NCI-H1092 treated with DMSO at 0.1 percent for 48 hours (cell line): ENCODE data around the gene TBC1D22A.

Source experiments
- DNase-seq: peaks from one replicate; lab custom pipeline; 2025; lab: John Stamatoyannopoulos, UW

TBC1D22A gene

GRCh38 chr22:46737105-46737975 lies 25.1 kb upstream of the TBC1D22A start:
- DNase-seq: no peak

GRCh38 chr22:46737976-46738646 lies 24.3 kb upstream of the TBC1D22A start, which contains the start of gene CERK:
CERK (minus strand) TSS chr22:46738252; CDS start chr22:46738148, 104 bp downstream.
- no peak for DNase-seq

- no peak for DNase-seq
Observed at GRCh38 chr22:46738647-46739093, 23.8 kb upstream of the TBC1D22A start.

- DNase-seq: no peak
Observed at GRCh38 chr22:46739094-46739870, 23.2 kb upstream of the TBC1D22A start.

GRCh38 chr22:46740910-46741780 lies 21.3 kb upstream of the TBC1D22A start:
- no peak for DNase-seq

GRCh38 chr22:46741974-46742519 lies 20.4 kb upstream of the TBC1D22A start:
- no peak for DNase-seq

- no peak for DNase-seq
Observed at GRCh38 chr22:46742576-46743221, 19.8 kb upstream of the TBC1D22A start.

GRCh38 chr22:46744581-46744980 lies 17.9 kb upstream of the TBC1D22A start:
- DNase-seq: no peak

GRCh38 chr22:46746192-46746591 lies 16.3 kb upstream of the TBC1D22A start:
- DNase-seq: no peak

- no peak for DNase-seq
Observed at GRCh38 chr22:46746620-46747019, 15.8 kb upstream of the TBC1D22A start.

- no peak for DNase-seq
Observed at GRCh38 chr22:46747646-46748045, 14.8 kb upstream of the TBC1D22A start.

- DNase-seq: no peak
Observed at GRCh38 chr22:46748206-46748907, 14.1 kb upstream of the TBC1D22A start.

- DNase-seq: no peak
Observed at GRCh38 chr22:46748908-46749675, 13.4 kb upstream of the TBC1D22A start.

- no peak for DNase-seq
Observed at GRCh38 chr22:46749682-46750529, 12.5 kb upstream of the TBC1D22A start.

- no peak for DNase-seq
Observed at GRCh38 chr22:46750530-46750800, 12.0 kb upstream of the TBC1D22A start.

- no peak for DNase-seq
Observed at GRCh38 chr22:46750863-46751443, 11.5 kb upstream of the TBC1D22A start.

- no peak for DNase-seq
Observed at GRCh38 chr22:46752286-46752987, 10.0 kb upstream of the TBC1D22A start.

- DNase-seq: no peak
Observed at GRCh38 chr22:46752988-46753310, 9.5 kb upstream of the TBC1D22A start.
